SK-N-SH (cell line): Measurements from ENCODE around the gene SPTB. TPM values are rescaled to one million over a fixed set of nuclear protein-coding genes. Genes with fewer than 3 reads are reported as not detected.

Source experiments
- CTCF ChIA-PET: fragments of 300-600, 350-600 bp; formaldehyde crosslinking; extraction: SDS; loops from one replicate; lab custom pipeline; 2021; lab: Yijun Ruan, JAX
- POLR2A ChIA-PET: fragments of 350-600 bp; sonication (Branson Sonifier 250); formaldehyde crosslinking; extraction: SDS; loops from one replicate; lab custom pipeline; 2020; ENCODE audit warnings: antibody characterized with exemption, inconsistent platforms; lab: Yijun Ruan, JAX
- DNase-seq: peaks from one replicate; pipeline ENCODE4 v3.0.0; 2012
- H2AFZ ChIP-seq: fragments of 200-600 bp; sonication (generic); 2 replicates; pipeline ENCODE4 v1.8.1; 2016; ENCODE audit warnings: antibody characterized with exemption, mild to moderate bottlenecking, low read depth
- H3F3A ChIP-seq: fragments of 200-600 bp; sonication (generic); replicated peaks from 2 replicates; pipeline ENCODE3; 2016; ENCODE audit warnings: antibody characterized with exemption, mild to moderate bottlenecking; ENCODE audit not compliant: insufficient read depth
- H3K27ac ChIP-seq, 2 experiments: fragments of 200-500 bp in 1 of 2; fragments of 200-600 bp in 1 of 2; sonication (Bioruptor generic) in 1 of 2; sonication (generic), shearing (Covaris generic) in 1 of 2; 2 replicates each; pipeline versions ENCODE4 v1.5.1 to v1.6.1; 2014 to 2016; ENCODE audit warnings: low read depth in 2 of 2, inconsistent platforms in 1 of 2, low read length in 1 of 2, mild to moderate bottlenecking in 1 of 2, mixed read lengths in 1 of 2
- H3K27me3 ChIP-seq: fragments of 200-600 bp; sonication (generic), shearing (Covaris generic); 2 replicates; pipeline ENCODE4 v1.6.1; 2016; ENCODE audit warnings: mixed run types; ENCODE audit not compliant: insufficient read depth
- H3K36me3 ChIP-seq, 2 experiments: fragments of 200-500 bp in 1 of 2; fragments of 200-600 bp in 1 of 2; sonication (Bioruptor generic) in 1 of 2; sonication (generic) in 1 of 2; replicated peaks in 1 of 2; 2 replicates each; pipeline versions ENCODE3 to v1.5.1; 2014 to 2016; ENCODE audit warnings: low read length in 1 of 2, mild to moderate bottlenecking in 1 of 2; ENCODE audit not compliant: insufficient read depth in 2 of 2, control insufficient read depth in 1 of 2
- H3K4me1 ChIP-seq, 2 experiments: fragments of 200-500 bp in 1 of 2; fragments of 200-600 bp in 1 of 2; sonication (Bioruptor generic) in 1 of 2; sonication (generic), shearing (Covaris generic) in 1 of 2; 2 replicates each; pipeline versions ENCODE4 v1.5.1 to v1.6.1; 2014 to 2016; ENCODE audit warnings: low read depth in 1 of 2, low read length in 1 of 2, mixed run types in 1 of 2; ENCODE audit not compliant: insufficient read depth in 2 of 2, control insufficient read depth in 1 of 2
- H3K4me2 ChIP-seq: fragments of 200-600 bp; sonication (generic), shearing (Covaris generic); 2 replicates; pipeline ENCODE4 v1.6.1; 2017; ENCODE audit warnings: mixed run types
- H3K4me3 ChIP-seq, 2 experiments: fragments of 200-500 bp in 1 of 2; fragments of 200-600 bp in 1 of 2; sonication (Bioruptor generic) in 1 of 2; sonication (generic), shearing (Covaris generic) in 1 of 2; 2 replicates each; pipeline versions ENCODE4 v1.5.1 to v1.8.1; 2014 to 2016; ENCODE audit warnings: low read depth in 2 of 2, inconsistent platforms in 1 of 2, low read length in 1 of 2, mild to moderate bottlenecking in 1 of 2, mixed read lengths in 1 of 2, moderate library complexity in 1 of 2
- H3K79me2 ChIP-seq: fragments of 200-600 bp; sonication (generic); 2 replicates; pipeline ENCODE4 v1.8.1; 2017; ENCODE audit warnings: mild to moderate bottlenecking; ENCODE audit not compliant: insufficient read depth
- H3K9ac ChIP-seq: fragments of 200-600 bp; sonication (generic); 2 replicates; pipeline ENCODE4 v1.6.1; 2017; ENCODE audit warnings: mixed run types
- H3K9me2 ChIP-seq: fragments of 200-600 bp; sonication (generic); 2 replicates; pipeline ENCODE4 v1.6.1; 2017; ENCODE audit warnings: mixed run types
- H3K9me3 ChIP-seq: fragments of 200-600 bp; sonication (generic); 2 replicates; pipeline ENCODE4 v1.6.1; 2017; ENCODE audit warnings: mixed run types, mild to moderate bottlenecking, moderate library complexity
- H4K20me1 ChIP-seq: fragments of 200-600 bp; sonication (generic); 2 replicates; pipeline ENCODE4 v1.6.1; 2017; ENCODE audit warnings: mild to moderate bottlenecking, mixed run types; ENCODE audit not compliant: insufficient read depth
- FOSL2 ChIP-seq: IDR thresholded peaks from 2 replicates; pipeline ENCODE4 v1.4.0; 2012; ENCODE audit warnings: low read depth, mild to moderate bottlenecking, moderate library complexity, borderline replicate concordance
- FOXM1 ChIP-seq: IDR thresholded peaks from 2 replicates; pipeline ENCODE4 v1.4.0; 2012; ENCODE audit warnings: low read depth, mild to moderate bottlenecking
- GABPA ChIP-seq: IDR thresholded peaks from 2 replicates; pipeline ENCODE4 v1.4.0; 2012; ENCODE audit warnings: low read depth, mild to moderate bottlenecking
- JUND ChIP-seq: IDR thresholded peaks from 2 replicates; pipeline ENCODE4 v1.4.0; 2012
- MEF2A ChIP-seq: IDR thresholded peaks from 2 replicates; pipeline ENCODE4 v1.4.0; 2012; ENCODE audit warnings: low read depth, borderline replicate concordance
- MXI1 ChIP-seq: IDR thresholded peaks from 2 replicates; pipeline ENCODE4 v1.6.1; 2012; ENCODE audit warnings: mild to moderate bottlenecking, low read depth, low read length, improper control_type of control experiment
- NRF1 ChIP-seq: IDR thresholded peaks from 2 replicates; pipeline ENCODE4 v1.6.1; 2012; ENCODE audit warnings: low read depth, mild to moderate bottlenecking, low read length
- POLR2AphosphoS5 ChIP-seq: IDR thresholded peaks from 2 replicates; pipeline ENCODE4 v1.6.1; 2012; ENCODE audit warnings: low read depth, low read length
- RCOR1 ChIP-seq: fragments of 150-350 bp; IDR thresholded peaks from 2 replicates; pipeline ENCODE4 v1.6.1; 2017; ENCODE audit warnings: antibody characterized with exemption, low read length
- RFX5 ChIP-seq: IDR thresholded peaks from 2 replicates; pipeline ENCODE4 v1.6.1; 2012; ENCODE audit warnings: mild to moderate bottlenecking, improper control_type of control experiment, low read length
- RXRA ChIP-seq: IDR thresholded peaks from 2 replicates; pipeline ENCODE4 v1.4.0; 2012; ENCODE audit warnings: low read depth, mild to moderate bottlenecking, borderline replicate concordance
- TEAD4 ChIP-seq: IDR thresholded peaks from 2 replicates; pipeline ENCODE4 v1.4.0; 2012; ENCODE audit warnings: mild to moderate bottlenecking, borderline replicate concordance; ENCODE audit not compliant: insufficient read depth
- USF1 ChIP-seq: IDR thresholded peaks from 2 replicates; pipeline ENCODE4 v1.4.0; 2012; ENCODE audit warnings: low read depth, borderline replicate concordance
- WGBS: methylation state at CpG from one replicate; pipeline ENCODE4 v1.1.6; 2017; ENCODE audit warnings: low lambda C conversion rate; 5-methylcytosine and 5-hydroxymethylcytosine counted together
- polyA plus RNA-seq, 3 experiments: library from polyadenylated mRNA; depleted of rRNA; stranded (reverse); fragments of >200 nt; gene quantifications; 2 replicates each; pipeline ENCODE4 v1.2.3, GENCODE V29; 2012
- TF ChIP-seq, protein P1 (sequence below): fragments of 150-350 bp; IDR thresholded peaks from 2 replicates; pipeline ENCODE4 v1.6.1; 2017; ENCODE audit warnings: antibody characterized with exemption, low read length, low read depth, borderline replicate concordance

Gene SPTB
- polyA plus RNA-seq, 1 of the 3 experiments (the other 2 are of a cell fraction) = 0.15 TPM

- no peak overlapping the region for H3K4me3 ChIP-seq
- H3K36me3 ChIP-seq = no peaks in the 10 kb centered on the region
- CTCF ChIA-PET = interaction anchor here (1.0 to 2.5 kb wide), 5 partner anchors 12 to 57 kb away, joined by 3 to 6 read pairs (median 6); no protein-coding TSS in a partner anchor
- 54% methylated on average over 3 of the region's 3 CpGs for WGBS
- H3K27ac ChIP-seq = no peak overlapping the region
- TF ChIP-seq FOXM1 (no peak), NRF1 (no peak), RCOR1 (no peak), RFX5 (no peak), MXI1 (no peak), USF1 (no peak), RXRA (no peak), FOSL2 (no peak), MEF2A (no peak), JUND (no peak)
- TF ChIP-seq, protein P1, sequence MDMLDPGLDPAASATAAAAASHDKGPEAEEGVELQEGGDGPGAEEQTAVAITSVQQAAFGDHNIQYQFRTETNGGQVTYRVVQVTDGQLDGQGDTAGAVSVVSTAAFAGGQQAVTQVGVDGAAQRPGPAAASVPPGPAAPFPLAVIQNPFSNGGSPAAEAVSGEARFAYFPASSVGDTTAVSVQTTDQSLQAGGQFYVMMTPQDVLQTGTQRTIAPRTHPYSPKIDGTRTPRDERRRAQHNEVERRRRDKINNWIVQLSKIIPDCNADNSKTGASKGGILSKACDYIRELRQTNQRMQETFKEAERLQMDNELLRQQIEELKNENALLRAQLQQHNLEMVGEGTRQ = no peak
- H3K9me2 ChIP-seq = no peaks in the 10 kb centered on the region
- H3K79me2 ChIP-seq = no peaks in the 10 kb centered on the region
- POLR2A ChIA-PET = no interaction called here
- no peaks in the 10 kb centered on the region for H3K27me3 ChIP-seq
- H3K4me2 ChIP-seq = no peak overlapping the region
- no peaks in the 10 kb centered on the region for H4K20me1 ChIP-seq
- no peaks in the 10 kb centered on the region for H3K9me3 ChIP-seq
- no peak overlapping the region for H3K9ac ChIP-seq
- no peaks in the 10 kb centered on the region for H3K4me1 ChIP-seq
- H2AFZ ChIP-seq = no peak overlapping the region
- DNase-seq = no peak
- no peaks in the 10 kb centered on the region for H3F3A ChIP-seq
These were observed 44.7 kb downstream of the SPTB start for GRCh38 chr14:64834965-64835364.

DNA sequence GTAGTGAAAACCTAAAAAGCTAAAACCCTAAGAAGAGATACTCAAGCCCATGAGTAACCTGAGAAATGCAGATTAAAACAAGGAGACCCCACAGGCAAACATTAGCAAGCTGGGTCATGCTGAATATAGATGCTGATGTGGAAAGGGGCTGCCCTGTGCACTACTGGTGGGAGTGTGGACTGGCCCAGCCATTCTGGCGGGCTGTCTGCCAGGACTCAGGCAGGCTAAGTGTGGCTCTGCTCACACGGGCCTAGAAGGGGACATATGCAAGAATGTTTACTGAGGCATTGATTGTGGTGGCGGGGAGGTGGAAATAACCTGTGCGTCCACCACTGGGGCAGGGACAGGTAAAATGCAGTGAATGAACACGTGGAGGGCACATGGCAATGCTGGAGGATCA lies 48.3 kb downstream of the SPTB start:
- Histone ChIP-seq H3K4me1 (no peaks in the 10 kb centered on the region), H3K9me3 (no peaks in the 10 kb centered on the region), H3K27me3 (no peaks in the 10 kb centered on the region), H3K79me2 (no peaks in the 10 kb centered on the region), H3K9me2 (no peaks in the 10 kb centered on the region), H4K20me1 (no peaks in the 10 kb centered on the region), H3F3A (no peaks in the 10 kb centered on the region), H3K4me3 (no peak overlapping the region), H3K27ac (no peak overlapping the region), H2AFZ (no peak overlapping the region), H3K36me3 (no peaks in the 10 kb centered on the region), H3K4me2 (no peak overlapping the region), H3K9ac (no peak overlapping the region)
- ChIA-PET POLR2A (no interaction called here), CTCF (interaction anchor here (0.5 to 3.7 kb wide), 5 partner anchors 8 to 551 kb away, joined by 3 to 23 read pairs (median 3); no protein-coding TSS in a partner anchor)
- TF ChIP-seq TEAD4 = no peak
- TF ChIP-seq POLR2AphosphoS5 = no peak
- TF ChIP-seq GABPA = no peak
- no peak for TF ChIP-seq FOXM1
- 80% methylated on average over 5 of the region's 5 CpGs for WGBS
- no peak for DNase-seq
